Measurements from ENCODE around the gene KRTAP10-4.

Gene KRTAP10-4

DNA sequence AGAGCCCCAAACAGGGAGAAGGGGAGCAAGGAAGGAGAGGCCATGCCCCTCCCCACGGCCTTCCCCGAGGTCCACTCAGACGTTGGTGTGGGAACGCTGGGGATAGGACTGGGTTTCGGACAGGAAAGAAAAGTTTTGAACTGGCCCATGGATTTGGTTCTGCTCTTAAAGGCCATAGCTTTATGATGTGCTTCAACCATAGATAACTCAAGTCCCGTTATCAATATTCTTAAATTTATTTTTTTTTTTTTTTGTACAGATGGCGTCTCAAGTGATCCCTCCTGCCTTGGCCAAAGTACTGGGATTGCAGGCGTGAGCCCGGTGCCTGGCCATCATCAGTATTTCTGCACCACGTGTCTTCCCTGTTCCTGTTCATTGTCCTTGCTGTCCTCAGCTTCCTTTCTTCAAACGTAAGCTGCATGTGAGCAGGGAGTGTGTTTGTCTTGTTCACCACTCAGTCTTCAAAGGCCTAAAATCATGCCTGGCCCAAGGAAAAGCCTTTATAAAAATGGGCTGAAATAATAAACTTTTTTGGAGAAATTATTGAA is 32.7 kb upstream of the KRTAP10-4 start:
- no peak for DNase-seq (ENCODE audit: extremely low read depth, insufficient read length)
- TF ChIP-seq, protein P1, sequence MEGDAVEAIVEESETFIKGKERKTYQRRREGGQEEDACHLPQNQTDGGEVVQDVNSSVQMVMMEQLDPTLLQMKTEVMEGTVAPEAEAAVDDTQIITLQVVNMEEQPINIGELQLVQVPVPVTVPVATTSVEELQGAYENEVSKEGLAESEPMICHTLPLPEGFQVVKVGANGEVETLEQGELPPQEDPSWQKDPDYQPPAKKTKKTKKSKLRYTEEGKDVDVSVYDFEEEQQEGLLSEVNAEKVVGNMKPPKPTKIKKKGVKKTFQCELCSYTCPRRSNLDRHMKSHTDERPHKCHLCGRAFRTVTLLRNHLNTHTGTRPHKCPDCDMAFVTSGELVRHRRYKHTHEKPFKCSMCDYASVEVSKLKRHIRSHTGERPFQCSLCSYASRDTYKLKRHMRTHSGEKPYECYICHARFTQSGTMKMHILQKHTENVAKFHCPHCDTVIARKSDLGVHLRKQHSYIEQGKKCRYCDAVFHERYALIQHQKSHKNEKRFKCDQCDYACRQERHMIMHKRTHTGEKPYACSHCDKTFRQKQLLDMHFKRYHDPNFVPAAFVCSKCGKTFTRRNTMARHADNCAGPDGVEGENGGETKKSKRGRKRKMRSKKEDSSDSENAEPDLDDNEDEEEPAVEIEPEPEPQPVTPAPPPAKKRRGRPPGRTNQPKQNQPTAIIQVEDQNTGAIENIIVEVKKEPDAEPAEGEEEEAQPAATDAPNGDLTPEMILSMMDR (IDR thresholded peaks at IDR 0.05; ENCODE audit: insufficient read depth, low read length, poor library complexity, severe bottlenecking): no peak
- Histone ChIP-seq H3K27me3 (replicated peaks; ENCODE audit: control insufficient read depth, insufficient read depth, low read length) (no peaks in the 10 kb centered on the region), H3K36me3 (ENCODE audit: control insufficient read depth, insufficient read depth, low read length) (no peaks in the 10 kb centered on the region), H3K4me3 (replicated peaks; ENCODE audit: low read depth, low read length) (no peak overlapping the region)

DNA sequence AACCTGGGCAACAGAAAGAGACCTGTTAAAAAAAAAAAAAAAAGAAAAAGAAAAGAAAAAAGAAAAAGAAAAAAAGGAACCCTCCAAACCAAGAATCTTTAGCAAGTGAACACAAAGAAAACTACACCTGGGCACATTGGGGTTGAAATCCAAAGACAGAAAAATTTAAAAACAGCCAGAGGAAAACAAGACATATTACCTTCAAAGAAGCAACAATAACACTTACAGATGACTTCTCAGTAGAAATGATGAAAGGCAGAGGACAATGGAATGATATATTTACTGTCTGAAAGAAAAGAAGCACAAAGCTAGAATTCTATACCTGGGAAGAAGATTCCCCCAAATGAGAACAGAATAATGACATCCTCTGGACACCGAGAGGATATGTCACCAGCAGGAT is 30.8 kb upstream of the KRTAP10-4 start:
- TF ChIP-seq, protein P1 (IDR thresholded peaks at IDR 0.05; ENCODE audit: insufficient read depth, low read length, poor library complexity, severe bottlenecking): no peak
- DNase-seq (ENCODE audit: extremely low read depth, insufficient read length): no peak
- Histone ChIP-seq H3K4me3 (replicated peaks; ENCODE audit: low read depth, low read length) (no peak overlapping the region), H3K27me3 (replicated peaks; ENCODE audit: control insufficient read depth, insufficient read depth, low read length) (no peaks in the 10 kb centered on the region), H3K36me3 (ENCODE audit: control insufficient read depth, insufficient read depth, low read length) (no peaks in the 10 kb centered on the region)

DNA sequence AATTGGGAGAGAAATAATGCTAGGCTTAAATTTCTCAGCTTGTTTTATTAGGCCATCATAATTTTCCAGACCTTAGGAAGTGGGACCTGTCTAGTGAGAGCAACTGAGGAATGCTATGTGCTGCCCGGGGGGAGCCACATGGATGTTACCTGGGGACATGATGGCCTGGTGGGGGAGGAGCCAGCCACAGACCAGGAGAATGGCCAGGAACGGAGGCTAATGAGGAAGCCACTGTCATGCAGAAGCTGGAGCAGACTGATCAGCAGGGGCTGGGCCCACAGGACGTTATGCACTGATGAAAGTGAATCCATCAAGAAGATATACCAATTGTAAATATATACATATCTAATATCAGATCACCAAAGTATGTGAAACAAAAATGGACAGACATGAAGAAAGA is 29.0 kb upstream of the KRTAP10-4 start:
- TF ChIP-seq, protein P1 (IDR thresholded peaks at IDR 0.05; ENCODE audit: insufficient read depth, low read length, poor library complexity, severe bottlenecking): no peak
- no peak for DNase-seq (ENCODE audit: extremely low read depth, insufficient read length)
- Histone ChIP-seq H3K4me3 (replicated peaks; ENCODE audit: low read depth, low read length) (no peak overlapping the region), H3K27me3 (replicated peaks; ENCODE audit: control insufficient read depth, insufficient read depth, low read length) (no peaks in the 10 kb centered on the region), H3K36me3 (ENCODE audit: control insufficient read depth, insufficient read depth, low read length) (no peaks in the 10 kb centered on the region)

DNA sequence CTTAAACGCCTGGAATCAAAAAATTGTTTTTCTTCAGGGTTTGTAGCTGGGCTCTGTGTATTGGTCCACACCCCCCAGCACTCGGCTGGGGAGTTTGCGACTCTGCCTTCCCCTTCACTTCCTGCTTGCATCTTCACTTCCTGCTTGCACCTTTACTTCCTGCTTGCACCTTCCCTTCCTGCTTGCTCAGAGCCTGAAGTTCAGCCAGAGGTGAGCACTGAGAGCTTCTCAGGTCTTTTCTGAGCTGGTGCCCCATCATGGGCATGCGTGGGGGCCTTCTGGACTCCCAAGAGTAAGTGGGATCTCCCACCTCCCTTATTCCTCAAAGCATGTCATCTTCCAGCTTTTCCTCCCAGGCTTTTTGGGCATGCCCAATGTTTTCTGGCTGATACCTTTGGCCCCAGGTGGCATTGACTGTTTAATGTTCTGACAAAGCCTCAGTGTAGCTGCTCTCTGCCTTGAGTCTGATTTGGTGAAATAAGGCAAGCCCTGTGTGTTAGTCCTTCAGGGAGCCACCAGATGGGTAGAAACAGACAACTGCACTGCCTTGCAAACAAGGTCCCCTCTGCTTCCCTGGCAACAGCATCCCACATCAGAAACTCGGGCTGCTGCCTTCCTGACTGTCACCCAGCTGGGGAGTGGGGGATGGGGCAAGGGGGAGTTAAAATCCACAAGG is 25.7 kb upstream of the KRTAP10-4 start:
- TF ChIP-seq, protein P1 (IDR thresholded peaks at IDR 0.05; ENCODE audit: insufficient read depth, low read length, poor library complexity, severe bottlenecking): no peak
- Histone ChIP-seq H3K27me3 (replicated peaks; ENCODE audit: control insufficient read depth, insufficient read depth, low read length) (no peaks in the 10 kb centered on the region; the same call in 1 of the 2 replicates), H3K36me3 (ENCODE audit: control insufficient read depth, insufficient read depth, low read length) (no peaks in the 10 kb centered on the region), H3K4me3 (replicated peaks; ENCODE audit: low read depth, low read length) (no peak overlapping the region)
- DNase-seq (ENCODE audit: extremely low read depth, insufficient read length): no peak

DNA sequence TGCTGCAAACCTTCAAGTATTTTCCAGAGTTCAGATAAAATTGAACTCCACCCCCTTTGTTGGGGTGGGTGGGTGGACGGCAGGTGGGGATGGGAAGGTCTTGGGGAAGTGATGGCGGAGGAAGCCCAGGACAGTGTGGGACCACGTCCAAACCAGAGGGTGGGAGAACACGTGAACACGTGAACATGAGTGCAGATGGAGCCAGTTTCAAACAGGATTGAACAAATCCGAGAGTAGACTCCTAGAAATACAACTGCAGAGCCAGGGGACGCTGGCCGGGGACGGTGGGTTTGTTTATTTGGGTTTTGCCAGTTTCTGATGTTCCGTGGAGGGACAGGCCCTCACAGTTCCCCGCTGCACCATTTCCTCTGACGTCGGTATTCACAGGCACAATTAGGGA is 25.1 kb upstream of the KRTAP10-4 start:
- no peak for DNase-seq (ENCODE audit: extremely low read depth, insufficient read length)
- H3K27me3 ChIP-seq (replicated peaks; ENCODE audit: control insufficient read depth, insufficient read depth, low read length): no peaks in the 10 kb centered on the region; the same call in 1 of the 2 replicates
- TF ChIP-seq, protein P1 (IDR thresholded peaks at IDR 0.05; ENCODE audit: insufficient read depth, low read length, poor library complexity, severe bottlenecking): no peak
- no peak overlapping the region for H3K4me3 ChIP-seq (replicated peaks; ENCODE audit: low read depth, low read length)
- H3K36me3 ChIP-seq (ENCODE audit: control insufficient read depth, insufficient read depth, low read length): no peaks in the 10 kb centered on the region
